ENCODE data around the gene RPS6KA2.
"Not testable (repeated sequence)": the region's sequence is repeated elsewhere in the genome, so short reads cannot be mapped to it uniquely, and the experiment has no call there.

Gene RPS6KA2

GRCh38 chr6:166533205-166533824 is 93.7 kb downstream of the RPS6KA2 start:
- TF ChIP-seq CTCF (conservative IDR thresholded peaks at IDR 0.05) (no peak), ZFX (IDR thresholded peaks at IDR 0.05) (no peak)
- H3K27ac ChIP-seq, result no peak overlapping the region

GRCh38 chr6:166532302-166532701 is 94.7 kb downstream of the RPS6KA2 start:
- TF ChIP-seq CTCF (conservative IDR thresholded peaks at IDR 0.05) (no peak), ZFX (IDR thresholded peaks at IDR 0.05) (no peak)
- no peak overlapping the region for H3K27ac ChIP-seq

GRCh38 chr6:166530211-166531095 is 96.6 kb downstream of the RPS6KA2 start:
- no peak for TF ChIP-seq CTCF (conservative IDR thresholded peaks at IDR 0.05)
- TF ChIP-seq ZFX (IDR thresholded peaks at IDR 0.05), result no peak
- H3K27ac ChIP-seq, result no peak overlapping the region

- no peak overlapping the region for H3K27ac ChIP-seq
- TF ChIP-seq CTCF (conservative IDR thresholded peaks at IDR 0.05), result no peak
- no peak for TF ChIP-seq ZFX (IDR thresholded peaks at IDR 0.05)
These were observed 97.5 kb downstream of the RPS6KA2 start for GRCh38 chr6:166529586-166529985.

GRCh38 chr6:166529058-166529457 is 98.0 kb downstream of the RPS6KA2 start:
- not testable (repeated sequence) for H3K27ac ChIP-seq

- TF ChIP-seq CTCF (conservative IDR thresholded peaks at IDR 0.05) (no peak), ZFX (IDR thresholded peaks at IDR 0.05) (no peak)
- H3K27ac ChIP-seq, result no peak overlapping the region
These were observed 99.2 kb downstream of the RPS6KA2 start for GRCh38 chr6:166527849-166528248.

- H3K27ac ChIP-seq, result no peak overlapping the region
- TF ChIP-seq CTCF (conservative IDR thresholded peaks at IDR 0.05), result no peak
- TF ChIP-seq ZFX (IDR thresholded peaks at IDR 0.05), result no peak
These were observed 100.1 kb downstream of the RPS6KA2 start for GRCh38 chr6:166526937-166527336.

Data from C4-2B (cell line).